NCI-H526 (cell line): Measurements from ENCODE around the gene VIM.
"Not testable (repeated sequence)": the region's sequence is repeated elsewhere in the genome, so short reads cannot be mapped to it uniquely, and the experiment has no call there.

ENCODE experiments used
- DNase-seq, 2 experiments: peaks; one replicate each; lab custom pipeline; 2025; lab: John Stamatoyannopoulos, UW

VIM gene

DNA sequence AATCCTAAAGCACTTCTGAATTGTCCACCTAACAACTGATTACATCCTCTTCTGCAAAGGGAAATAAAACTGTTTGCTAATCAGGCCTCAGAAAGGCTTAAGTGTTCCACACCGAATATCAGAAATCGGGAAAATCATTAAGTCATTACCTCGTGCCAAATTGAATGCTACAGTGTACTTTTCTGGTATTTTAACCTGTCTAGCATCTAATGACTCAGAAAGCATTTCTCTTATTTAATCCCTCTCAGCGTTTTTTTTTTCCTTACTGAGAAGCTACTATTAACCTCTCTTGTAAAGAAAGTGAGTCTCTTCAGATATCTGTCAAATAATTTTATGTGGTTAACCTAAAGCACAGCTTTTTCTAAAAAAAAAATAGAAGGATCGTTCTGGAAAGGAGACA is 28.6 kb downstream of the VIM start:
- no peak for DNase-seq

- peak; percentile 26 to 67 for DNase-seq
Measured at GRCh38 chr10:17257466-17258321, 29.7 kb downstream of the VIM start.

GRCh38 chr10:17262502-17262901 is 34.5 kb downstream of the VIM start:
- DNase-seq: no peak

- DNase-seq: no peak
Measured at GRCh38 chr10:17263580-17263979, 35.5 kb downstream of the VIM start.

- DNase-seq: no peak
Measured at GRCh38 chr10:17265468-17265867, 37.4 kb downstream of the VIM start.

GRCh38 chr10:17266549-17266948 is 38.5 kb downstream of the VIM start:
- not testable (repeated sequence) for DNase-seq

- DNase-seq: no peak
Measured at GRCh38 chr10:17272648-17273047, 44.6 kb downstream of the VIM start.

DNA sequence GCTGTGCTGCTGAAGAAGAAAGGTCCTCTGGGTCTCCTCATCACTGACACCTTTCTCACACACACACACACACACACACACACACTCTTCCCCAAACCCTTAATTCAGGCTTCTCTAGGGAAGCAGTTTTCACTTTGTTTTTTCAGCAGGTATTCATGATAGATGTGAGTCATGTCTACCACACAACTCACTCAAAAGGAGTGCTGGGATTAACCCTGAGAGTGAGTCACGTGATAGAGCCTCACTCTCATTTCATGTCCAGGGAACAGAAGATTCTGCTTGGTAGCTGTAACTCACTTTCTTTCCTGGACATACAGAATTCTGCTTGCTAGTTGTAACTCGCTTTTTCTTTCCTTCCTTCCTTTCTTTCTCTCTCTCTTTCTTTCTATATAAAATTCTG is 45.4 kb downstream of the VIM start:
- DNase-seq: no peak

DNA sequence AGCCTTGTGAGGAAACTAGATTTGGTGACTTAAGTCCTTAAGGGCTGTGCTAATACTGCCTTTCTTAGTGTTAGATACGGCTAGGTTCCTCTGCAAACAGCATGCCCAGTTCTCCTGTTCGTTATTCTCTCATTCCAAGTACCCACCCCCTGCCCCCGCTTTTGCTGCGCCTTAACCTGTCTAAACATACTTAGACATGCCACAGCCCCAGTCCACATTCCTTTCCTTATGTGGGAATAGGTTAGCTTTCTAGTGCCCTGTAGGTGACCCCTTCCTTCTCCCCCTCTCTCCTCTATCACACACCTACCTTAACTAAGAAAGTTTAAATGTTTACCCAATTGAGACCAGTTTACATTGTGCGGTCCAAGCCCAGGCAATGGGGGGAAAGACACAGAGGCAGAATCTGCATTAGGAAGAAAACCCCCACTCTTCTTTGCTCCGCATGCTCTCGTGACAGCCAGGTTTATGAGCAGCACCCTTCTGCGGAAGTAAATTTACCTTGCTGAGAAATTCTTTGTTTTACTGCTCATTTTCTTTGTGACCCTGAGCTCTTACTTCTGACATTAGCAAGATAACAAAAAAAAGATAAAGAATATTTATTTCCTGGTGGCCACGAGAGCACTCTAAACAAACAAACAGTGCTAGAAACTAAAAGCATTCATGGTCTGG is 48.8 kb downstream of the VIM start:
- DNase-seq: no peak

DNA sequence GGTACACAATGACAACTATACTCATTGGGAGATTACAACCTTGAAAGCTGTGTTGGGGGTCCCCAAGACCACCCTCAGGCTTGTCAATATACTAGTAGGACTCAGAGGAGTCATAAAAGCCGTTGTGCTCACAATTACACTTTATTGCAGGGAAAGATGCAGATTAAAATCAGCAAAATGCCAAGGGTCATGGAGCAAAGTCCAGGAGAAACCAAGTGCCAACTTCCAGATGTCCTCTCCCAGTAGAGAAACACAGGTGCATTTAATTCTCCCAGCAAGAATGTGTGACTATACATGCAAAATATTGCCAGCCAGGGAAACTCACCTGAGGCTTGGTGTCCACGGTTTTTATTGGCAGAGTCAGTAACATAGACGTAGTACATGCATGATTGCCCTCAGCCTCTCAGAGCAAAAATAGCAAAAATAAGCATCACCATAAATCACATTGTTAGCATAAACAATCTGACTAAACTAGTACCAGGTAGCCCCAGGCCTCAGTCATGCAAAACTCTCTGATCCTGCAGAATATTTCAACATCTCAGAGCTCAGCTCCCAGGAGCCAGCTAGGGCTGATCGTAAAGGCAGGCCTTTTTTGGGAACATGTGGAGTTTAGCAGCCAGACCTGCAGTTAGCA is 50.7 kb downstream of the VIM start:
- peak; percentile 38 to 40 for DNase-seq

- no peak for DNase-seq
Measured at GRCh38 chr10:17282311-17282710, 54.3 kb downstream of the VIM start.

DNA sequence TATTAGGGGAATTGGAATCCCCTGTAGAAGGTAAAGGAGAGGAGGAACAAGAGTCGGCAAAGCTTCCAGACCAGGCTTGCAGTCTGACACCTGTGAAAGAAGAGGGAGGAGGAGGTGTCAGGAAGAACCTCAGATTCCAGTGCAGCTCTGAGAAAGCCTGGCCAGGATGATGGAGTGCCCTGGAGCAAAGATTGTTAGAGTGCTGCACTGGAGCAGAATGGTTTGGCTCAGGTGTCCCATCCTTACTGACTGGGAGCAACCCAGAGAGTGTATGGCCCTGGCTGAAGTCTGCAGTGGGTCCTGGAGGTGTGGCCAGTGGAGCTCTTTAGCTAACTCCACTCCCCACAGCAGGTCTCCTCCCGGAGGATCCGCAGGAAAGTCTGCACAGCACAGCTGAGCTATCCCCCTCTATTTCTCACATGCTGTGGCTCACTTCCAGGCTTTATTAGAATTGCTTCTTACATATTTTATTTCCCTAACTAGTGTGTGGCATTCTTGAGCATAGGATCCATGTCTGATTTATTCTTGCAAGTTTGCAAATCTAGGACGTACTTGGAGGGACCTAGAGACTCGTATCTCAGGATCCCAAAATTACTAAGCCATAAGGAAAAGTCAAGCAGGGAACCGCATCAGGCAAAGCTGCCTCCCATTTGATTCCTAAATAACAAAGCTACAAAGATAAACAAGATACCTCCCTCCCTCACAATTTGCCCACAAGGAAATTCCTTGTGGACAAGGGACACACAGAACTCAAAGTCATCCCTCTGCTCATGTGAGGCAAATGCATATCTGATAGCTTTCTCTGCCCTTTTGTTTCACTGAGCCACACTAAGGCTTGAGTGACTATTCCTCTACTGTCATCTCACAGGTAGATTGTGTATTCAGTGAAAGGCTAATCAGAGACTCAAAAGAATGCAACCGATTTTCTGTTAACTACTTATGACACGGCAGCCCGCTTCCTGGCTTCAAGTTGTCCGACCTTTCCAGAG is 58.8 kb downstream of the VIM start:
- no peak for DNase-seq
